HepG2 (cell line): ENCODE measurements around the gene JKAMP. TPM values are rescaled to one million over a fixed set of nuclear protein-coding genes. Genes with fewer than 3 reads are reported as not detected.
A peak's percentile ranks its signal among the peaks of the same experiment; 100 is the strongest.

Source experiments
- AHR ChIP-seq: IDR thresholded peaks from 2 replicates; pipeline ENCODE4 v1.6.1; 2018; ENCODE audit warnings: missing genetic modification reagents, missing compliant biosample characterization
- BCL6 ChIP-seq: IDR thresholded peaks from 2 replicates; pipeline ENCODE4 v1.6.1; 2016; ENCODE audit warnings: missing genetic modification reagents, missing compliant biosample characterization
- HMG20B ChIP-seq: conservative IDR thresholded peaks from 2 replicates; pipeline ENCODE4 v1.6.1; 2016; ENCODE audit warnings: missing genetic modification reagents, missing compliant biosample characterization
- HOXA3 ChIP-seq: sonication (generic); formaldehyde crosslinking; IDR thresholded peaks from 2 replicates; pipeline ENCODE4 v1.5.0; 2020; ENCODE audit warnings: missing genetic modification reagents
- JUN ChIP-seq: sonication (generic); formaldehyde crosslinking; IDR thresholded peaks from 2 replicates; pipeline ENCODE4 v1.4.0; 2020; ENCODE audit warnings: mild to moderate bottlenecking, missing genetic modification reagents
- MIER3 ChIP-seq: IDR thresholded peaks from 2 replicates; pipeline ENCODE4 v1.6.1; 2016; ENCODE audit warnings: missing compliant biosample characterization, borderline replicate concordance
- NCOA1 ChIP-seq: sonication (generic); formaldehyde crosslinking; IDR thresholded peaks from 2 replicates; pipeline ENCODE4 v1.9.0; 2021; ENCODE audit warnings: missing genetic modification reagents
- NFE2L2 ChIP-seq: fragments of 150-350 bp; IDR thresholded peaks from 2 replicates; pipeline ENCODE4 v1.6.1; 2014; ENCODE audit warnings: low read length
- NPAS2 ChIP-seq: sonication (generic); formaldehyde crosslinking; IDR thresholded peaks from 2 replicates; pipeline ENCODE4 v1.8.0; 2022; ENCODE audit warnings: mild to moderate bottlenecking, missing genetic modification reagents, borderline replicate concordance
- ONECUT2 ChIP-seq: sonication (generic); formaldehyde crosslinking; IDR thresholded peaks from 2 replicates; pipeline ENCODE4 v1.4.0; 2020; ENCODE audit warnings: missing genetic modification reagents
- RBM22 ChIP-seq: fragments of 200-400 bp; formaldehyde crosslinking; optimal IDR thresholded peaks from 2 replicates; pipeline ENCODE3; 2017; ENCODE audit warnings: mild to moderate bottlenecking, low read length, moderate library complexity
- RORA ChIP-seq: sonication (generic); formaldehyde crosslinking; IDR thresholded peaks from 2 replicates; pipeline ENCODE4 v1.5.0; 2020; ENCODE audit warnings: mild to moderate bottlenecking, missing genetic modification reagents, moderate library complexity
- RXRA ChIP-seq: sonication (generic); formaldehyde crosslinking; IDR thresholded peaks from 2 replicates; pipeline ENCODE4 v1.5.1; 2020; ENCODE audit warnings: missing genetic modification reagents
- ZBTB7B ChIP-seq: sonication (generic); formaldehyde crosslinking; IDR thresholded peaks from 2 replicates; pipeline ENCODE4 v1.4.0; 2020; ENCODE audit warnings: missing genetic modification reagents
- ZNF546 ChIP-seq: sonication (generic); formaldehyde crosslinking; conservative IDR thresholded peaks from 2 replicates; pipeline ENCODE4 v1.8.1; 2023; ENCODE audit warnings: mild to moderate bottlenecking, missing genetic modification reagents
- ZNF569 ChIP-seq: sonication (generic); formaldehyde crosslinking; IDR thresholded peaks from 2 replicates; pipeline ENCODE4 v1.5.0; 2020; ENCODE audit warnings: mild to moderate bottlenecking, missing genetic modification reagents, moderate library complexity, borderline replicate concordance
- ZNF720 ChIP-seq: sonication (generic); formaldehyde crosslinking; IDR thresholded peaks from 2 replicates; pipeline ENCODE4 v1.4.0; 2020; ENCODE audit warnings: missing genetic modification reagents
- ZNF746 ChIP-seq: sonication (generic); formaldehyde crosslinking; IDR thresholded peaks from 2 replicates; pipeline ENCODE4 v1.8.0; 2022; ENCODE audit warnings: mild to moderate bottlenecking, missing genetic modification reagents
- polyA plus RNA-seq, 8 experiments: library from polyadenylated mRNA; depleted of rRNA in 3 of 8; stranded (reverse) in 7 of 8; unstranded in 1 of 8; fragments of >200 nt; fragmentation: Illumina TruSeq in 4 of 8; extraction: Trizol in 4 of 8; gene quantifications; 2 replicates each; pipeline versions ENCODE4 v1.2.1 to v1.2.3, GENCODE V29; 2011 to 2016; ENCODE audit warnings: low read depth in 4 of 8, missing spikeins in 1 of 8, mixed read lengths in 1 of 8; ENCODE audit not compliant: insufficient read depth in 1 of 8
- total RNA-seq, 5 experiments: library from RNA; depleted of rRNA; stranded (reverse); fragments of >200 nt; fragmentation: Illumina TruSeq; extraction: Trizol; gene quantifications; 2 replicates each; pipeline ENCODE4 v1.2.3, GENCODE V29; 2016; ENCODE audit warnings: low read depth in 1 of 5
- TF ChIP-seq, protein P1 (sequence below): sonication (generic); formaldehyde crosslinking; conservative IDR thresholded peaks from 2 replicates; pipeline ENCODE4 v1.8.0; 2022; ENCODE audit warnings: missing genetic modification reagents
- TF ChIP-seq, protein P2 (sequence below): sonication (generic); formaldehyde crosslinking; conservative IDR thresholded peaks from 2 replicates; pipeline ENCODE4 v1.4.0; 2020; ENCODE audit warnings: missing genetic modification reagents
- TF ChIP-seq, protein P3 (sequence below): sonication (generic); formaldehyde crosslinking; IDR thresholded peaks from 2 replicates; pipeline ENCODE4 v1.5.0; 2020; ENCODE audit warnings: mild to moderate bottlenecking, missing genetic modification reagents
- TF ChIP-seq, protein P4 (sequence below): sonication (generic); formaldehyde crosslinking; IDR thresholded peaks from 2 replicates; pipeline ENCODE4 v1.4.0; 2020; ENCODE audit warnings: missing genetic modification reagents

JKAMP gene
- total and polyA plus RNA-seq, 2 of the 13 experiments (the other 11 are each of a cell fraction or from before 2014, with no cell fraction given) = 56.4 to 135 TPM

DNA sequence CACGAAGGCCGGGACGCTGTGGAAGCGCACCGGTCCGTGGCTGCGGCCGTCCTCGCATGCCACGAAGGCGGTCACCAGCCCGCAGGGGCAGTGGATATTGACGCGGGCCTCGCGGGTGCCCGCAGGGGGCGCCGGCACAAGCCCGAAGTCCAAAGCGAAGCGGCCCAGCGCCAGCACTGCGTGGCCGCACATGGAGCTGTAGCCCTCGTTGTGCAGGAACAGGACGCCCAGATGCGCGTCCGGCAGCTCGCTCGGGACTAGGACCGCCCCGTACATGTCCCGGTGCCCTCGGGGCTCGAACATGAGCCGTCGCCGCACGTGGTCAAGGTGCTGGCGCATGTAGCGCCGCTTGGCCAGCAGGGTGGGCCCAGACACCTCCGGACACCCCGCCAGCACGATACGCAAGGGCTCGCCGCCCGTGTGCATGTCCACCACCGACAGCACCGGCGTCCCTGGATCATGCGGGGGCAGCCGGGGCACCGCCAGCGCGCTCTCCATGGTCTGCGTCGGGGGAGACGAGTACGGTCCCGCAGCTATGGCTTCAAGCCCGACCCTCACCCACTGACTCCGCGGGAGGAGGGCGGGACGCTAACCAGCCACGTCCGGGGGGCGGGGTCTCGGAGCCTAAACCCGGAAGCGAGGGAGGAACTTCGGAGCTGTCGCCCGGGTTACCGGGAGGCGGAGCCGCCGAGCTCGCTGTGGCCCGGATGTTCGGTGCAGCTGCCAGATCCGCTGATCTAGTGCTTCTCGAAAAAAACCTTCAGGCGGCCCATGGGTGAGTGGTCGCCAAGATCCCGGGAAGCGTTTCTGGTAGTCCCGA lies at the start of gene JKAMP, which contains the start of gene L3HYPDH (continued):
- TF ChIP-seq MIER3 (CRISPR knock-in tag) (peak; percentile 62; the same call in 1 of the 2 replicates), HMG20B (peak; percentile 17; the same call in 1 of the 2 replicates), BCL6 (CRISPR knock-in tag) (peak; percentile 44; the same call in 1 of the 2 replicates), ZBTB7B (CRISPR knock-in tag) (0 out of 2 replicates have a peak, but pooled peaks have one; percentile 10), ZNF569 (CRISPR knock-in tag) (peak; percentile 98; the same call in 1 of the 2 replicates), AHR (peak; percentile 92), ZNF720 (CRISPR knock-in tag) (no peak; the same call in 1 of the 2 replicates), JUN (CRISPR knock-in tag) (no peak), HOXA3 (CRISPR knock-in tag) (peak; percentile 79), ONECUT2 (peak; percentile 58), RXRA (CRISPR knock-in tag) (peak; percentile 55; the same call in 1 of the 2 replicates), NCOA1 (CRISPR knock-in tag) (0 out of 2 replicates have a peak, but pooled peaks have one; percentile 49), NFE2L2 (no peak), ZNF746 (CRISPR knock-in tag) (peak; percentile 75), RBM22 (peak; percentile 52), NPAS2 (CRISPR knock-in tag) (no peak), ZNF546 (CRISPR knock-in tag) (peak; percentile 97), RORA (CRISPR knock-in tag) (no peak)
- TF ChIP-seq, protein P1, sequence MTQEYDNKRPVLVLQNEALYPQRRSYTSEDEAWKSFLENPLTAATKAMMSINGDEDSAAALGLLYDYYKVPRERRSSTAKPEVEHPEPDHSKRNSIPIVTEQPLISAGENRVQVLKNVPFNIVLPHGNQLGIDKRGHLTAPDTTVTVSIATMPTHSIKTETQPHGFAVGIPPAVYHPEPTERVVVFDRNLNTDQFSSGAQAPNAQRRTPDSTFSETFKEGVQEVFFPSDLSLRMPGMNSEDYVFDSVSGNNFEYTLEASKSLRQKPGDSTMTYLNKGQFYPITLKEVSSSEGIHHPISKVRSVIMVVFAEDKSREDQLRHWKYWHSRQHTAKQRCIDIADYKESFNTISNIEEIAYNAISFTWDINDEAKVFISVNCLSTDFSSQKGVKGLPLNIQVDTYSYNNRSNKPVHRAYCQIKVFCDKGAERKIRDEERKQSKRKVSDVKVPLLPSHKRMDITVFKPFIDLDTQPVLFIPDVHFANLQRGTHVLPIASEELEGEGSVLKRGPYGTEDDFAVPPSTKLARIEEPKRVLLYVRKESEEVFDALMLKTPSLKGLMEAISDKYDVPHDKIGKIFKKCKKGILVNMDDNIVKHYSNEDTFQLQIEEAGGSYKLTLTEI = no peak
- TF ChIP-seq, protein P2, sequence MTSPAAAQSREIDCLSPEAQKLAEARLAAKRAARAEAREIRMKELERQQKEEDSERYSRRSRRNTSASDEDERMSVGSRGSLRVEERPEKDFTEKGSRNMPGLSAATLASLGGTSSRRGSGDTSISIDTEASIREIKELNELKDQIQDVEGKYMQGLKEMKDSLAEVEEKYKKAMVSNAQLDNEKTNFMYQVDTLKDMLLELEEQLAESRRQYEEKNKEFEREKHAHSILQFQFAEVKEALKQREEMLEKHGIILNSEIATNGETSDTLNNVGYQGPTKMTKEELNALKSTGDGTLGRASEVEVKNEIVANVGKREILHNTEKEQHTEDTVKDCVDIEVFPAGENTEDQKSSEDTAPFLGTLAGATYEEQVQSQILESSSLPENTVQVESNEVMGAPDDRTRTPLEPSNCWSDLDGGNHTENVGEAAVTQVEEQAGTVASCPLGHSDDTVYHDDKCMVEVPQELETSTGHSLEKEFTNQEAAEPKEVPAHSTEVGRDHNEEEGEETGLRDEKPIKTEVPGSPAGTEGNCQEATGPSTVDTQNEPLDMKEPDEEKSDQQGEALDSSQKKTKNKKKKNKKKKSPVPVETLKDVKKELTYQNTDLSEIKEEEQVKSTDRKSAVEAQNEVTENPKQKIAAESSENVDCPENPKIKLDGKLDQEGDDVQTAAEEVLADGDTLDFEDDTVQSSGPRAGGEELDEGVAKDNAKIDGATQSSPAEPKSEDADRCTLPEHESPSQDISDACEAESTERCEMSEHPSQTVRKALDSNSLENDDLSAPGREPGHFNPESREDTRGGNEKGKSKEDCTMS (CRISPR knock-in tag) = no peak
- TF ChIP-seq, protein P3, sequence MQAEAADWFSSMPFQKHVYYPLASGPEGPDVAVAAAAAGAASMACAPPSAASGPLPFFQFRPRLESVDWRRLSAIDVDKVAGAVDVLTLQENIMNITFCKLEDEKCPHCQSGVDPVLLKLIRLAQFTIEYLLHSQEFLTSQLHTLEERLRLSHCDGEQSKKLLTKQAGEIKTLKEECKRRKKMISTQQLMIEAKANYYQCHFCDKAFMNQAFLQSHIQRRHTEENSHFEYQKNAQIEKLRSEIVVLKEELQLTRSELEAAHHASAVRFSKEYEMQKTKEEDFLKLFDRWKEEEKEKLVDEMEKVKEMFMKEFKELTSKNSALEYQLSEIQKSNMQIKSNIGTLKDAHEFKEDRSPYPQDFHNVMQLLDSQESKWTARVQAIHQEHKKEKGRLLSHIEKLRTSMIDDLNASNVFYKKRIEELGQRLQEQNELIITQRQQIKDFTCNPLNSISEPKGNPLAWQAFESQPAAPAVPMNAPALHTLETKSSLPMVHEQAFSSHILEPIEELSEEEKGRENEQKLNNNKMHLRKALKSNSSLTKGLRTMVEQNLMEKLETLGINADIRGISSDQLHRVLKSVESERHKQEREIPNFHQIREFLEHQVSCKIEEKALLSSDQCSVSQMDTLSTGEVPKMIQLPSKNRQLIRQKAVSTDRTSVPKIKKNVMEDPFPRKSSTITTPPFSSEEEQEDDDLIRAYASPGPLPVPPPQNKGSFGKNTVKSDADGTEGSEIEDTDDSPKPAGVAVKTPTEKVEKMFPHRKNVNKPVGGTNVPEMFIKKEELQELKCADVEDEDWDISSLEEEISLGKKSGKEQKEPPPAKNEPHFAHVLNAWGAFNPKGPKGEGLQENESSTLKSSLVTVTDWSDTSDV (CRISPR knock-in tag) = no peak; the same call in 1 of the 2 replicates
- TF ChIP-seq, protein P4, sequence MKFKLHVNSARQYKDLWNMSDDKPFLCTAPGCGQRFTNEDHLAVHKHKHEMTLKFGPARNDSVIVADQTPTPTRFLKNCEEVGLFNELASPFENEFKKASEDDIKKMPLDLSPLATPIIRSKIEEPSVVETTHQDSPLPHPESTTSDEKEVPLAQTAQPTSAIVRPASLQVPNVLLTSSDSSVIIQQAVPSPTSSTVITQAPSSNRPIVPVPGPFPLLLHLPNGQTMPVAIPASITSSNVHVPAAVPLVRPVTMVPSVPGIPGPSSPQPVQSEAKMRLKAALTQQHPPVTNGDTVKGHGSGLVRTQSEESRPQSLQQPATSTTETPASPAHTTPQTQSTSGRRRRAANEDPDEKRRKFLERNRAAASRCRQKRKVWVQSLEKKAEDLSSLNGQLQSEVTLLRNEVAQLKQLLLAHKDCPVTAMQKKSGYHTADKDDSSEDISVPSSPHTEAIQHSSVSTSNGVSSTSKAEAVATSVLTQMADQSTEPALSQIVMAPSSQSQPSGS (CRISPR knock-in tag) = no peak; the same call in 1 of the 2 replicates
